ENCODE measurements around the gene ENOX1. TPM values are rescaled to one million over a fixed set of nuclear protein-coding genes. Genes with fewer than 3 reads are reported as not detected.

The ENOX1 gene
- total RNA-seq, 1 donor from 2014 or later, result 2.5 TPM

DNA sequence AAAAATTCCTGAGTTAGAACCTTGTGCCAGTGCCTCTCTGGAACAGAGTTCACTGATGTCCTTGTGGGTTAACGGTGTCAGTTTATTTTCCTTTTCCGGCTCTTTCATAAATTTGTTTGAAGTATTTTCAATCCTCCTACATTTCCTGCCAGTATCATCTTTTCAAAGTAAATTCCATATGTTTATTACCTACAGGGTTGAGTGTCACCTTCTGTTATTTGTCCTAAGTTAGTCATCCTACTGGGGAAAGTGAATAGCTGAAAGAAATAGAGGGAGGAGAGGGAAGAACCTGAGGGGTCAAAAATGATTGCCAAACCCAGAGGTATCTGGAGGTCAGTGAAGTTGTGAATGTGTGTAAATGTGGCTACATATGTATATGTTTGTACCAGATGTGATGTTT lies 582.2 kb downstream of the ENOX1 start:
- TF ChIP-seq, protein P1, sequence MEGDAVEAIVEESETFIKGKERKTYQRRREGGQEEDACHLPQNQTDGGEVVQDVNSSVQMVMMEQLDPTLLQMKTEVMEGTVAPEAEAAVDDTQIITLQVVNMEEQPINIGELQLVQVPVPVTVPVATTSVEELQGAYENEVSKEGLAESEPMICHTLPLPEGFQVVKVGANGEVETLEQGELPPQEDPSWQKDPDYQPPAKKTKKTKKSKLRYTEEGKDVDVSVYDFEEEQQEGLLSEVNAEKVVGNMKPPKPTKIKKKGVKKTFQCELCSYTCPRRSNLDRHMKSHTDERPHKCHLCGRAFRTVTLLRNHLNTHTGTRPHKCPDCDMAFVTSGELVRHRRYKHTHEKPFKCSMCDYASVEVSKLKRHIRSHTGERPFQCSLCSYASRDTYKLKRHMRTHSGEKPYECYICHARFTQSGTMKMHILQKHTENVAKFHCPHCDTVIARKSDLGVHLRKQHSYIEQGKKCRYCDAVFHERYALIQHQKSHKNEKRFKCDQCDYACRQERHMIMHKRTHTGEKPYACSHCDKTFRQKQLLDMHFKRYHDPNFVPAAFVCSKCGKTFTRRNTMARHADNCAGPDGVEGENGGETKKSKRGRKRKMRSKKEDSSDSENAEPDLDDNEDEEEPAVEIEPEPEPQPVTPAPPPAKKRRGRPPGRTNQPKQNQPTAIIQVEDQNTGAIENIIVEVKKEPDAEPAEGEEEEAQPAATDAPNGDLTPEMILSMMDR (IDR thresholded peaks at IDR 0.05; ENCODE audit: unreplicated experiment), result no peak
- Mint-ChIP-seq H3K27ac (no peak overlapping the region), H3K27me3 (no peaks in the 10 kb centered on the region), H3K4me1 (ENCODE audit: low read depth) (peaks cover 1% of the 10 kb centered on the region), H3K4me3 (ENCODE audit: low read depth) (no peak overlapping the region), H3K36me3 (ENCODE audit: insufficient read depth) (no peaks in the 10 kb centered on the region), H3K9me3 (ENCODE audit: low read depth) (peaks cover 7% of the 10 kb centered on the region)
- DNase-seq (ENCODE audit: low spot score, unreplicated experiment), result no peak

DNA sequence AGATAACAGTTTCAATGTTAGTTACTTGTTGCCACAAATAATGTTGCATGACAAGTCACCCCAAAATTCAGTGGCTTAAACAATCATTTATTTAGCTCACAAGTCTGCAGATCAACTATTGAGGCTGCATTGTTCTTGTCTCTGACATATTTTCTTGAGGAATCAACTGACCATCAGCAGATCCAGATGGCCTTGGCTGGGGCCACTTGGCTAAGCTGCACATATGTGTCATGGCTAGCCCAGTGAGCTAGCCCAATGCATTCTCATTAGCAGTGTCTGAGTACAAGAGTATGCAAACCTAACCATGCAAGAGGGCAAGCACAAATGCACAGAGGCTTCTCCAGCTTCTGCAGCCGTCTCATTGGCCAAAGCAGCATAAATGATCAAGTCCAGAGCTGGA lies 583.0 kb downstream of the ENOX1 start:
- TF ChIP-seq, protein P1 (IDR thresholded peaks at IDR 0.05; ENCODE audit: unreplicated experiment), result no peak
- Mint-ChIP-seq H3K4me1 (ENCODE audit: low read depth) (peaks cover 1% of the 10 kb centered on the region), H3K36me3 (ENCODE audit: insufficient read depth) (no peaks in the 10 kb centered on the region), H3K27me3 (no peaks in the 10 kb centered on the region), H3K27ac (no peak overlapping the region), H3K4me3 (ENCODE audit: low read depth) (no peak overlapping the region), H3K9me3 (ENCODE audit: low read depth) (peaks cover 7% of the 10 kb centered on the region)
- DNase-seq (ENCODE audit: low spot score, unreplicated experiment), result no peak

DNA sequence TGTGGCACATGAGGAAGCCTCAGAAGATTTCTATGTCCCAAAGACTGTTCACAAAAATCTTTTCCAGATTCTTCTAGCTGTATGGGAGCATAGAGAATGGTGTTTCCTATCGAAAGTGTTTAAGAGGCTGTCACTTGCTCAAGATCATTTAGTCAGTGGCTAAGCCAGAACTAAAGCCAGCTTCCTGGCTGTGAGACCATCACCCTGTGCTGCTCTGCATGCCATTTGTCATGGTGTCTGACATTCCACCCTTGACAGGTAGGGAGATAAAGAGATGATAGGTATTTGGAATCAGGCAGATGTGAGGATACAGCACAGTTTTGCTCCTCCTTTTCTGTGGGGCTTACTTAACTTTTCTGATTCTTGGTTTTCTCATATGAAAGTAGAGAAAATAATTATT lies 586.0 kb downstream of the ENOX1 start:
- no peak for DNase-seq (ENCODE audit: low spot score, unreplicated experiment)
- Mint-ChIP-seq H3K4me3 (ENCODE audit: low read depth) (no peak overlapping the region), H3K36me3 (ENCODE audit: insufficient read depth) (no peaks in the 10 kb centered on the region), H3K4me1 (ENCODE audit: low read depth) (peaks cover 1% of the 10 kb centered on the region), H3K27me3 (no peaks in the 10 kb centered on the region), H3K27ac (no peak overlapping the region), H3K9me3 (ENCODE audit: low read depth) (peaks cover 7% of the 10 kb centered on the region)
- TF ChIP-seq, protein P1 (IDR thresholded peaks at IDR 0.05; ENCODE audit: unreplicated experiment), result no peak

DNA sequence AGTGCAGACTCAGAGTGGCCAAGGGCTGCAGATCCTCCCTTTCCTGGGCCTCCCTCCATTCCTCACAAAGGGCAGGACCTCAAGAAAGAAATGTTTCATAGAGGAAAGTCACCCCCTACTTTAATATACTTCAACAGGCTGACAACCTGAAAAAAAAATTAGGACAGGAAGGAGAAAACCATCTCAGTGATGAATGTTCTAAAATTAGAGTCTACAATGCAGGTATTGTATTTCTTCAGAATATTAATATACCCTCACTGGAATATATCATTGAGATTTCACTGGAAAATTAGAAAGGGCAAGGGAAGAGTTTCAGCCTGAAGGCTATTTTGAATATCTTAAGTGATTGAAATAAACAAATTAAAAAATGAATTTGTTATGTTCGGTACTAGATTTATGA lies 586.5 kb downstream of the ENOX1 start:
- H3K4me1 Mint-ChIP-seq (ENCODE audit: low read depth), result peaks cover 1% of the 10 kb centered on the region
- H3K27me3 Mint-ChIP-seq, result no peaks in the 10 kb centered on the region
- DNase-seq (ENCODE audit: low spot score, unreplicated experiment), result no peak
- peaks cover 7% of the 10 kb centered on the region for H3K9me3 Mint-ChIP-seq (ENCODE audit: low read depth)
- H3K4me3 Mint-ChIP-seq (ENCODE audit: low read depth), result no peak overlapping the region
- no peak overlapping the region for H3K27ac Mint-ChIP-seq
- H3K36me3 Mint-ChIP-seq (ENCODE audit: insufficient read depth), result no peaks in the 10 kb centered on the region
- TF ChIP-seq, protein P1 (IDR thresholded peaks at IDR 0.05; ENCODE audit: unreplicated experiment), result no peak

DNA sequence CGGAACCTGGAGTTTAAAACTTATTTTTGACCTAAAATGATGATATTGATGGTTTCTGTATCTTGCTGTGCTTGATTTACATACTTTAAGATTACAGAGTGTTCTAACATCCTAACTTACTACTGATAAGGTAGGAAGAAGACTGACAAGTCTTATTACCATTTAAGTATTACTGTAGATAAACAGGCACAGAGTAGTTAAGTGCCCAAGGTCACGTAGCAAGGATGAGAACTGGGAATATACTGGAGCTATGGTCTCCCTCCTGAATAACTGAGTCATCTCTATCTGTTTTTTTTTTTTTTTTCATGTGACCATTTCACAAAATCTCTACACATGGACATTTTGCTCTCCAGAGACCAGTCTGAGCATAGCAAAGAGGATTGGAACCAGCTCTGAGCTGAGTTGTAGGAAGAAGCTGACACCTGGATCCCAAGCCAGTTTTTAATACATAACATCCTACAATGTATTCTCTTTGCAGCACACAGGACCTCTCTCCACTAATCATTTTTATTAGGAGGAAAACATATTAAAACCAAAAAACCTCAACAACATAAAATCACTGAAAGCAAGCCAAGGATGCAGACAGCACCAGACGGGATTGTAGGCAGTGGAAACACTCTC lies 589.9 kb downstream of the ENOX1 start:
- DNase-seq (ENCODE audit: low spot score, unreplicated experiment), result no peak
- TF ChIP-seq, protein P1 (IDR thresholded peaks at IDR 0.05; ENCODE audit: unreplicated experiment), result no peak
- Mint-ChIP-seq H3K27ac (no peak overlapping the region), H3K4me3 (ENCODE audit: low read depth) (no peak overlapping the region), H3K4me1 (ENCODE audit: low read depth) (peaks cover 1% of the 10 kb centered on the region), H3K27me3 (no peaks in the 10 kb centered on the region), H3K36me3 (ENCODE audit: insufficient read depth) (no peaks in the 10 kb centered on the region), H3K9me3 (ENCODE audit: low read depth) (no peaks in the 10 kb centered on the region)
